OCI-LY3 (cell line): ENCODE data around the gene KCNQ1.

ENCODE experiments used
- H2AFZ ChIP-seq: fragments of 200-600, 300-600 bp; shearing (Covaris generic); 2 replicates; pipeline ENCODE4 v1.6.0; 2014; ENCODE audit warnings: antibody characterized with exemption, low read depth, low read length
- H3K27ac ChIP-seq: fragments of 200-600, 300-600 bp; sonication (generic); 2 replicates; pipeline ENCODE4 v1.5.1; 2014; ENCODE audit warnings: mild to moderate bottlenecking, low read length, moderate library complexity, mixed read lengths
- H3K27me3 ChIP-seq: fragments of 200-600, 300-600 bp; sonication (generic); 2 replicates; pipeline ENCODE4 v1.6.1; 2014; ENCODE audit warnings: low read depth, low read length, mixed read lengths
- H3K36me3 ChIP-seq: fragments of 200-600, 300-600 bp; sonication (generic); replicated peaks from 2 replicates; pipeline ENCODE3; 2014; ENCODE audit warnings: low read depth, low read length, mixed read lengths
- H3K4me1 ChIP-seq: fragments of 300-600, 200-600 bp; sonication (generic); 2 replicates; pipeline ENCODE4 v1.6.1; 2014; ENCODE audit warnings: low read length, mixed read lengths
- H3K4me2 ChIP-seq: fragments of 200-600, 300-600 bp; sonication (generic); 2 replicates; pipeline ENCODE4 v1.6.1; 2014; ENCODE audit warnings: low read length, mixed read lengths
- H3K4me3 ChIP-seq: fragments of 300-600, 200-600 bp; sonication (generic); 2 replicates; pipeline ENCODE4 v1.5.1; 2014; ENCODE audit warnings: antibody characterized with exemption, mild to moderate bottlenecking, low read length, moderate library complexity
- H3K79me2 ChIP-seq: fragments of 300-600, 200-600 bp; shearing (Covaris generic); 2 replicates; pipeline ENCODE4 v1.6.1; 2014; ENCODE audit warnings: mild to moderate bottlenecking, low read length, mixed read lengths
- H3K9ac ChIP-seq: fragments of 300-600, 200-600 bp; shearing (Covaris generic); 2 replicates; pipeline ENCODE4 v1.6.0; 2014; ENCODE audit warnings: mild to moderate bottlenecking, low read length, moderate library complexity
- H3K9me3 ChIP-seq: fragments of 200-600, 300-600 bp; shearing (Covaris generic); 2 replicates; pipeline ENCODE4 v1.6.1; 2014; ENCODE audit warnings: low read length, mixed read lengths; ENCODE audit not compliant: insufficient read depth
- H4K20me1 ChIP-seq: fragments of 200-600, 300-600 bp; sonication (generic); 2 replicates; pipeline ENCODE4 v1.6.1; 2016; ENCODE audit warnings: low read length, mixed read lengths; ENCODE audit not compliant: insufficient read depth
- EZH2phosphoT487 ChIP-seq: fragments of 200-600 bp; shearing (Covaris generic); IDR thresholded peaks from 2 replicates; pipeline ENCODE4 v1.6.1; 2018; ENCODE audit warnings: antibody characterized with exemption, mixed run types, low read depth
- TF ChIP-seq, protein P1 (sequence below): fragments of 200-600, 300-600 bp; sonication (generic); IDR thresholded peaks from 2 replicates; pipeline ENCODE4 v1.5.1; 2014; ENCODE audit warnings: antibody characterized with exemption, low read length, low read depth

Gene KCNQ1

GRCh38 chr11:2768471-2769408 lies 323.9 kb downstream of the KCNQ1 start:
- no peaks in the 10 kb centered on the region for H3K9me3 ChIP-seq
- TF ChIP-seq, protein P1, sequence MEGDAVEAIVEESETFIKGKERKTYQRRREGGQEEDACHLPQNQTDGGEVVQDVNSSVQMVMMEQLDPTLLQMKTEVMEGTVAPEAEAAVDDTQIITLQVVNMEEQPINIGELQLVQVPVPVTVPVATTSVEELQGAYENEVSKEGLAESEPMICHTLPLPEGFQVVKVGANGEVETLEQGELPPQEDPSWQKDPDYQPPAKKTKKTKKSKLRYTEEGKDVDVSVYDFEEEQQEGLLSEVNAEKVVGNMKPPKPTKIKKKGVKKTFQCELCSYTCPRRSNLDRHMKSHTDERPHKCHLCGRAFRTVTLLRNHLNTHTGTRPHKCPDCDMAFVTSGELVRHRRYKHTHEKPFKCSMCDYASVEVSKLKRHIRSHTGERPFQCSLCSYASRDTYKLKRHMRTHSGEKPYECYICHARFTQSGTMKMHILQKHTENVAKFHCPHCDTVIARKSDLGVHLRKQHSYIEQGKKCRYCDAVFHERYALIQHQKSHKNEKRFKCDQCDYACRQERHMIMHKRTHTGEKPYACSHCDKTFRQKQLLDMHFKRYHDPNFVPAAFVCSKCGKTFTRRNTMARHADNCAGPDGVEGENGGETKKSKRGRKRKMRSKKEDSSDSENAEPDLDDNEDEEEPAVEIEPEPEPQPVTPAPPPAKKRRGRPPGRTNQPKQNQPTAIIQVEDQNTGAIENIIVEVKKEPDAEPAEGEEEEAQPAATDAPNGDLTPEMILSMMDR = no peak
- TF ChIP-seq EZH2phosphoT487 = no peak
- no peak overlapping the region for H3K4me2 ChIP-seq
- H4K20me1 ChIP-seq = no peaks in the 10 kb centered on the region
- H3K27me3 ChIP-seq = peaks cover 30% of the 10 kb centered on the region
- no peak overlapping the region for H3K9ac ChIP-seq
- no peaks in the 10 kb centered on the region for H3K4me1 ChIP-seq
- no peak overlapping the region for H3K27ac ChIP-seq
- no peak overlapping the region for H3K4me3 ChIP-seq
- H2AFZ ChIP-seq = no peak overlapping the region
- no peaks in the 10 kb centered on the region for H3K36me3 ChIP-seq
- H3K79me2 ChIP-seq = no peaks in the 10 kb centered on the region

DNA sequence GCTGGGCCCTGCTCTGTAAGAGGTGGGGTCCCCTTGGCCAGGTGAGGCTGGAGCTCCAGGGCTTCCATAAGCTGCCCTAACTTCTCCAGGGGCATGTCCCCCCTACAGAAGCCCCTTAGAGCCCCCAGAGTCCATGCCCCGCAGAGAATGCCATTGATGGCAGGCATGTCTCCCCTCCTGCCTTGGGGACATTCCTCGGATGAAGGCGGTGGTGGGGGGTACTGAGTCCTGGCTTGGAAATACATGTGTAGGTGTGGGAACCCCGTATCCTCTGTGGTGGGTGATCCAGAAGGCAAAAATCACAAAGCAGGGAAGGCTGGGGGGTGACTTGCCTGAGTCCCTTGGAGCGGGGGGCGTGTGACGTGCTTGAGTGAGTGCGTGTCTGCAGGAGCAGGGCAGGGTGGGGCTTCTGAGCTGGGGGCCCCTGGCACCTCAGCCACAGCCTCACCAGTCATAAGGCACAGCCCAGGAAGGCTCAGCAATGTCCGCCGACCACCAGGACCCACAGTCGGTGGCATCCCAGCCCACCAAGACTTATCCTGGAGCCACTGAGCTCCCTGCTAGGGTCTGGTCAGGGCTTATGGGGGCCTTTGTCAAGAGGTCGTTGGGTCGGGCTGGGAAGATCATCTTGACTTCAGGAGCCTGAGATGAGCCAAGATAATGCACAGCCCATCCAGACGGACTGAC lies 324.7 kb downstream of the KCNQ1 start:
- no peaks in the 10 kb centered on the region for H3K79me2 ChIP-seq
- peaks cover 31% of the 10 kb centered on the region for H3K27me3 ChIP-seq
- H3K9ac ChIP-seq = no peak overlapping the region
- TF ChIP-seq, protein P1 = no peak
- TF ChIP-seq EZH2phosphoT487 = no peak
- no peaks in the 10 kb centered on the region for H3K9me3 ChIP-seq
- no peaks in the 10 kb centered on the region for H3K36me3 ChIP-seq
- no peak overlapping the region for H2AFZ ChIP-seq
- H3K27ac ChIP-seq = no peak overlapping the region
- no peaks in the 10 kb centered on the region for H4K20me1 ChIP-seq
- no peak overlapping the region for H3K4me2 ChIP-seq
- no peaks in the 10 kb centered on the region for H3K4me1 ChIP-seq
- no peak overlapping the region for H3K4me3 ChIP-seq

DNA sequence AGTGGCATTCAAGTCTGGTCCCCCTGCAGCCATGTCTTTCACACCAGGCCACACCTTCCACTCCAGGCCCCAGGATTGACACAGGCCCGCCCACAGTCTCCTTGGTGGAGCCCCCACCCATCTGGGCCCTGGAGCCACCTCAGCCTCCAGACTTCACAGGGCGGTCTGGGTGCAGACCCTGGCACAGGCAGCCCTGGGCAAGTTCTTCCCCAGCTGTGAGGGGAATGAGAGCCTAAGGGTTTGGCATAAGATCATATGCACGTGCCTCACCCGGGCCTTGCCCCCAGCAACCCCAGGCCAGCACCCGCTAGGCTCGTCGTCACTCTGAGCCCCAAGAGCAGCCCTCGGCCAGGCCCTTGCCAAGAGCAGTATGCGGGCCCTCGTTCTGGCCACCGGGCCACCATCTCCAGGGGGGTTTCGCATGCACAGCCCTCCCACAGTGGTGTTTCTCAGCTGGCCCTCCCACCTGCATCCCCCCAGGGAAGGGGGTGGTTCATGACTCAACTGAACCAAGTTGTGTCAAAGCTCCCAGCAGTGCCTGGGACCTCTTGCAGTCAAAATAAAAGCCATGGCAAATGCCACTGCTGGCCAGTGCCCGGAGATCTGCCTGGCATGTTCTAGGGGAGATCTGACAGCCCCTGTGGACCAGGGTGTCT lies 325.4 kb downstream of the KCNQ1 start:
- H4K20me1 ChIP-seq = no peaks in the 10 kb centered on the region
- no peaks in the 10 kb centered on the region for H3K79me2 ChIP-seq
- no peak overlapping the region for H3K4me2 ChIP-seq
- H3K4me1 ChIP-seq = no peaks in the 10 kb centered on the region
- H3K36me3 ChIP-seq = no peaks in the 10 kb centered on the region
- no peaks in the 10 kb centered on the region for H3K9me3 ChIP-seq
- no peak for TF ChIP-seq EZH2phosphoT487
- TF ChIP-seq, protein P1 = no peak
- H3K4me3 ChIP-seq = no peak overlapping the region
- H3K27ac ChIP-seq = no peak overlapping the region
- H3K27me3 ChIP-seq = peaks cover 30% of the 10 kb centered on the region
- no peak overlapping the region for H2AFZ ChIP-seq
- H3K9ac ChIP-seq = no peak overlapping the region
